NB4 (cell line): Measurements from ENCODE around the gene MLC1.

Source experiments
- MYC ChIP-seq: IDR thresholded peaks from 2 replicates; pipeline ENCODE4 v1.6.1; 2011; ENCODE audit warnings: low read depth, low read length
- POLR2A ChIP-seq: IDR thresholded peaks from 2 replicates; pipeline ENCODE4 v1.6.1; 2011; ENCODE audit warnings: mild to moderate bottlenecking; ENCODE audit not compliant: insufficient read length; ENCODE audit errors: extremely low read depth
- TF ChIP-seq, protein P1 (sequence below): IDR thresholded peaks from one replicate; pipeline ENCODE4 v1.5.1; 2012; ENCODE audit warnings: low read depth, low read length
- TF ChIP-seq, protein P2 (sequence below): IDR thresholded peaks from 2 replicates; pipeline ENCODE4 v1.6.1; 2011; ENCODE audit warnings: low read depth, low read length

DNA sequence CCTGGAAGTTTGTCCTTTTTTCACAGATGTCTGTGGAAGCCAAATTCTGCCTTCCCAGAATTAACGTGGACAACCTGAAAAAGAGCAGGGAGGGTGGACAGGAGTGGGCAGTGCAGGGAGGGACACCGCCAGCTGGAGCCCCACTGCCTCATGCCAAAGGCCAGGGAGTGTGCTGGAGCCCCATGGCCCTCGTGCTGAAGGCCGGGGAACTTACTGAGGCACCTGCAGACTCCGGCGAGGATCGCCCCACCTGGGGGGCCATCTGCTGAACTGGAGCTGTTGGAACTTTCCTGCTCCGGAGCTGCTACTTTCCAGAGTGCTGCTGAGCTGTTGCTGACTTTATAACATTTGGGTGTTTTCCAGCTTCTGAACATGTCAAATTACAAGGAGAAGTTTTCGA, 39.8 kb upstream of the MLC1 start:
- TF ChIP-seq POLR2A, result no peak
- TF ChIP-seq MYC, result no peak
- TF ChIP-seq, protein P1, sequence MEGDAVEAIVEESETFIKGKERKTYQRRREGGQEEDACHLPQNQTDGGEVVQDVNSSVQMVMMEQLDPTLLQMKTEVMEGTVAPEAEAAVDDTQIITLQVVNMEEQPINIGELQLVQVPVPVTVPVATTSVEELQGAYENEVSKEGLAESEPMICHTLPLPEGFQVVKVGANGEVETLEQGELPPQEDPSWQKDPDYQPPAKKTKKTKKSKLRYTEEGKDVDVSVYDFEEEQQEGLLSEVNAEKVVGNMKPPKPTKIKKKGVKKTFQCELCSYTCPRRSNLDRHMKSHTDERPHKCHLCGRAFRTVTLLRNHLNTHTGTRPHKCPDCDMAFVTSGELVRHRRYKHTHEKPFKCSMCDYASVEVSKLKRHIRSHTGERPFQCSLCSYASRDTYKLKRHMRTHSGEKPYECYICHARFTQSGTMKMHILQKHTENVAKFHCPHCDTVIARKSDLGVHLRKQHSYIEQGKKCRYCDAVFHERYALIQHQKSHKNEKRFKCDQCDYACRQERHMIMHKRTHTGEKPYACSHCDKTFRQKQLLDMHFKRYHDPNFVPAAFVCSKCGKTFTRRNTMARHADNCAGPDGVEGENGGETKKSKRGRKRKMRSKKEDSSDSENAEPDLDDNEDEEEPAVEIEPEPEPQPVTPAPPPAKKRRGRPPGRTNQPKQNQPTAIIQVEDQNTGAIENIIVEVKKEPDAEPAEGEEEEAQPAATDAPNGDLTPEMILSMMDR, result no peak
- TF ChIP-seq, protein P2, sequence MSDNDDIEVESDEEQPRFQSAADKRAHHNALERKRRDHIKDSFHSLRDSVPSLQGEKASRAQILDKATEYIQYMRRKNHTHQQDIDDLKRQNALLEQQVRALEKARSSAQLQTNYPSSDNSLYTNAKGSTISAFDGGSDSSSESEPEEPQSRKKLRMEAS, result no peak
